ENCODE data around the gene KIAA1549.
"Not testable (repeated sequence)": the region's sequence is repeated elsewhere in the genome, so short reads cannot be mapped to it uniquely, and the experiment has no call there.

KIAA1549 gene

GRCh38 chr7:138833596-138833995 is 147.6 kb downstream of the KIAA1549 start:
- H3K4me3 ChIP-seq: no peak overlapping the region
- H3K27ac ChIP-seq: no peak overlapping the region

GRCh38 chr7:138832966-138833365 is 148.2 kb downstream of the KIAA1549 start:
- Histone ChIP-seq H3K27ac (no peak overlapping the region), H3K4me3 (no peak overlapping the region)

GRCh38 chr7:138829335-138829734 is 151.9 kb downstream of the KIAA1549 start:
- Histone ChIP-seq H3K4me3 (no peak overlapping the region), H3K27ac (no peak overlapping the region)

- H3K27ac ChIP-seq: no peak overlapping the region
- no peak overlapping the region for H3K4me3 ChIP-seq
Observed at GRCh38 chr7:138828302-138828701, 152.9 kb downstream of the KIAA1549 start.

- H3K27ac ChIP-seq: no peak overlapping the region
- H3K4me3 ChIP-seq: no peak overlapping the region
Observed at GRCh38 chr7:138825049-138825721, 156.0 kb downstream of the KIAA1549 start.

- Histone ChIP-seq H3K27ac (no peak overlapping the region), H3K4me3 (no peak overlapping the region)
Observed at GRCh38 chr7:138822867-138823535, 158.2 kb downstream of the KIAA1549 start.

GRCh38 chr7:138821912-138822311 is 159.3 kb downstream of the KIAA1549 start:
- Histone ChIP-seq H3K27ac (no peak overlapping the region), H3K4me3 (no peak overlapping the region)

GRCh38 chr7:138819625-138820024 is 161.6 kb downstream of the KIAA1549 start:
- H3K27ac ChIP-seq: no peak overlapping the region
- H3K4me3 ChIP-seq: no peak overlapping the region

- H3K27ac ChIP-seq: no peak overlapping the region
- no peak overlapping the region for H3K4me3 ChIP-seq
Observed at GRCh38 chr7:138816650-138817049, 164.5 kb downstream of the KIAA1549 start.

- Histone ChIP-seq H3K27ac (no peak overlapping the region), H3K4me3 (no peak overlapping the region)
Observed at GRCh38 chr7:138814816-138815332, 166.3 kb downstream of the KIAA1549 start.

- H3K4me3 ChIP-seq: no peak overlapping the region
- H3K27ac ChIP-seq: no peak overlapping the region
Observed at GRCh38 chr7:138813945-138814344, 167.2 kb downstream of the KIAA1549 start.

- H3K27ac ChIP-seq, H3K4me3 ChIP-seq: not testable (repeated sequence)
Observed at GRCh38 chr7:138811327-138811726, 169.9 kb downstream of the KIAA1549 start.

GRCh38 chr7:138809346-138809745 is 171.8 kb downstream of the KIAA1549 start:
- H3K27ac ChIP-seq: no peak overlapping the region
- H3K4me3 ChIP-seq: no peak overlapping the region

- Histone ChIP-seq H3K4me3 (no peak overlapping the region), H3K27ac (no peak overlapping the region)
Observed at GRCh38 chr7:138804618-138805017, 176.6 kb downstream of the KIAA1549 start.

GRCh38 chr7:138802706-138803105 is 178.5 kb downstream of the KIAA1549 start:
- no peak overlapping the region for H3K27ac ChIP-seq
- H3K4me3 ChIP-seq: no peak overlapping the region

GRCh38 chr7:138801256-138801655 is 179.9 kb downstream of the KIAA1549 start:
- no peak overlapping the region for H3K4me3 ChIP-seq
- H3K27ac ChIP-seq: no peak overlapping the region

- H3K27ac ChIP-seq: no peak overlapping the region
Observed at GRCh38 chr7:138799336-138800000, 181.7 kb downstream of the KIAA1549 start.

GRCh38 chr7:138798836-138799235 is 182.4 kb downstream of the KIAA1549 start:
- Histone ChIP-seq H3K4me3 (no peak overlapping the region), H3K27ac (no peak overlapping the region)

More at GRCh38 chr7:138799336-138800000, 181.7 kb downstream of the KIAA1549 start:
- no peak overlapping the region for H3K4me3 ChIP-seq

- Histone ChIP-seq H3K27ac (no peak within 1 kb of the TSS), H3K4me3 (no peak within 1 kb of the TSS)
Observed at GRCh38 chr7:138797715-138798320, 183.4 kb downstream of the KIAA1549 start, which contains the start of the genes ATP6V0A4 and TMEM213. ATP6V0A4 (minus strand) TSS chr7:138798196; CDS start chr7:138771247, 26,949 bp downstream. TMEM213 (plus strand) TSS chr7:138797994; CDS start chr7:138798105, 111 bp downstream.

GRCh38 chr7:138797046-138797445 is 184.1 kb downstream of the KIAA1549 start:
- not testable (repeated sequence) for H3K27ac ChIP-seq, H3K4me3 ChIP-seq

Measured in skin epidermis (tissue), 12 donors.